NCI-H345 treated with DMSO at 0.1 percent for 48 hours (cell line): ENCODE results near the gene PGRMC2.

Experiments
- DNase-seq: peaks from one replicate; lab custom pipeline; 2025; ENCODE audit not compliant: unreplicated experiment; lab: John Stamatoyannopoulos, UW

The PGRMC2 gene

GRCh38 chr4:128225148-128225547 is 62.5 kb downstream of the PGRMC2 start:
- no peak for DNase-seq

- DNase-seq = no peak
Measured at GRCh38 chr4:128221586-128221985, 66.0 kb downstream of the PGRMC2 start.

GRCh38 chr4:128220286-128221235 is 67.1 kb downstream of the PGRMC2 start:
- no peak for DNase-seq
